NCI-H2171 treated with DMSO at 0.1 percent for 48 hours (cell line): Measurements from ENCODE around the gene MARCHF10.
"Not testable (repeated sequence)": the region's sequence is repeated elsewhere in the genome, so short reads cannot be mapped to it uniquely, and the experiment has no call there.

ENCODE experiments used
- DNase-seq: peaks from one replicate; lab custom pipeline; 2025; lab: John Stamatoyannopoulos, UW

MARCHF10 gene

DNA sequence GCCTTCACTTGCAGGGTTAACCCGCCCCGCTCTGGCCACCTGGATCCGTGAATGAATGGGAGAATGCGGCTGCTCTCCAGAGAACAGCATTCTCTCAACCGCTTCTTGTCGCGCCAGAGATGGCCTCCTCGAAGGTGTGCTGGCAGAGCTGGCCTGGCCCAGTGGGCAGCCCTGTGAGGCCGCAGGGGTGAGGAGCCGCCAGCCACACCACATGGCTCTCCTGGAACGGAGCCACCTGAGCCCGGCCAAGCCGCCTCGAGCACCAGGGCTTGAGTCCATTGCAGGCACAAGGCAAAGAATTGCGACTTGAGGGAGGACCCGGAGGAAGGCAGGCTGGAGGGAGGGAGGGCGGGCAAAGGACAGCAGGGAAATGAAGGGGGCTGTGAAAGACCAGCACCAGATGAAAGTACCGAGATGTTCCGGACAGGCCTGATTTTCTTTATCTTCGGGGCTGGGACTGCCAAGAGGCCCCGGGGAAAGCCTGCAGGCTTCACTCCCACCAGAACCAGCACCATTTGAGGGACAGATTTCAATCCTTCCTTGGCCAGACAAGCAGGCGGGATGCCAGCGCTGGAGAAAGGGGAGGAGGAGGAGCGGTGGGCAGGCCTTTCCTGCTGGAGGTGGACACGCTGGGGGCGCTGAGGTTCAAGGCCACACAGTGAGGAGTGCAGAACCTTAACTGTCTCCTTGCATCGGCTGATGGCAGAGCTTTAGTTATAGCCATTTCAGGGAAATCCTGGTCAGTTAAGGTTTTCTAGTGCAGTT, 111.2 kb downstream of the MARCHF10 start:
- no peak for DNase-seq

DNA sequence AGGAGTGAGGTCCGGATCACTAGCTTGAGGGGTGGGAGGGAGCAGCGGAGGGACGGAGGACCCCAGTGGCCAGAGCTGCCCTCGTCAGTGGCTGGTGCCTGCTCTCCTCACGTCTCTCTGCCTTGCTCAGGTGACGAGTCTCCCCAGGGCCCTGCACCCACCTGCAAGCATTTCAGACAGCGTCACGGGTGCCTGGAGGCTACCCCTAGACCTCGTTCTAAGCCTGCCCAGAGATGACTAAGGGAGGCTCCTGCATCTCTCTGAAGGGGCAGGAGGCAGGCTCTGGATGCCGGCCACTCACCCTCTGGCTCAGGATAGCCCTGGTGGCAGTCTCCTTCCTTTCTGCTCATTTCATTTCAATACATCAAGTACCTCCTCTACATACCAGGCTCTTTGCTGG, 111.9 kb downstream of the MARCHF10 start:
- no peak for DNase-seq

DNA sequence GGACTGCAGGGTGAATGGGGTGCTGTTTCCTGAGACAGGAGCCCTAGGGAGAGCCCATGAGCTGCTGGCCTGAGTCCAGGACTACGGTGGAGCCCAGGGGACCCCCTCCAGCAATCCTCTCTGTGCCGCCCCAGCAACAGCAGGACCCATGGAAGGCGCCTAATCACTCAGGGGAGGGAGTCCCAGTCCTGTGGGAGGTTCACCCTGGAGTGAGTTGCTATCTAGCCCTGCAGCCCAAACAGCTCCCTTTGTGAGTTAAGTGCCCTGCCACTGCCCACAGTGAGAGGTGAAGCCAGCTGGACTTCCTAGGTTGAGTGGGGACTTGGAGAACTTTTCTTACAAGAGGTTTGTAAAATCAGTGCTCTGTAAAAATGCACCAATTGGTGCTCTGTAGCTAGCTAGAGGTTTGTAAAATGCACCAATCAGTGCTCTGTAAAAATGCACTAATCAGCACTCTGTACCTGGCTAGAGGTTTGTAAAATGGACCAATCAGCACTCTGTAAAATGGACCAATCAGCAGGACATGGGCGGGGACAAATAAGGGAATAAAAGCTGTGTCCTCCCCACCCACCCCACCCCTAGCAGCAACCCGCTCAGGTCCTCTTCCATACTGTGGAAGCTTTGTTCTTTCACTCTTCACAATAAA, 112.9 kb downstream of the MARCHF10 start:
- peak; percentile 33 for DNase-seq

DNA sequence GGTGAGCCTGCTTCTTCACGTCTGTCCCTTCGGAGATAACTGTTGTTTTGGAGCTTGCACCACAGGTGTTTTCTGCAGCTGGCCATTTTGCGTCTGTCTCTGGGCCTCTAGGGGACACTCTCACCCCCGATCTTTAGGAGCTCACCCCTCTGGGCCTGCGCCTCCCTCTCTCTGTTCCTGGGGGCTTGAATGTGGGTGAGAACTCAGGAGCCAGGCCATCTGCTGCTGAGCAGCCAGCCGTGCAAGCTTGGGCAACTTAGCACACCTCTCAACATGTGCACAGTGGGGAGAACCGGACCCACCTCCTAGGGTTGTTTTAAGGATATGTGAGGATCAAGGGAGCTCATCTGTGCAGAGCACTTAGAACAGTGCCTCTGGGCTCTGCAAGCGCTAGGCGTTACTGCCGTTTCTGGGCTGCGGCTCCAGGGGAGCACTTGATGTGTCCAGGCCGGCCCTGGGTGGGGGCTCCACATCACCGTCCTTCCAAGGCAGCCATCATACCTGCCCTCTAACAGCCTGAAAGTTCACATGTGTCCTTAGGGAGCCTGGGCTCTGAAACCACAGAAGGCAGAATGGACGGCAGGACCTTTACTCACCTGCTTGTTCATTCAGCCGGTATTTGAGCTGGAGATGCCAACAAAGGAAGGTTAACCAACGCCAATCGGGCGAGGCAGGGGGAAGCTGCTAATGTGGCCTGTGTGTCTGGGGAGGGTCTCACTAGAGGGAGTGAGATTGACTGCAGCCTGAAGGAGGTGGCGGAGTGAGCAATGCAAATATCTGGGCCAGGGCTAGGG, 114.3 kb downstream of the MARCHF10 start:
- DNase-seq: peak; percentile 99

DNA sequence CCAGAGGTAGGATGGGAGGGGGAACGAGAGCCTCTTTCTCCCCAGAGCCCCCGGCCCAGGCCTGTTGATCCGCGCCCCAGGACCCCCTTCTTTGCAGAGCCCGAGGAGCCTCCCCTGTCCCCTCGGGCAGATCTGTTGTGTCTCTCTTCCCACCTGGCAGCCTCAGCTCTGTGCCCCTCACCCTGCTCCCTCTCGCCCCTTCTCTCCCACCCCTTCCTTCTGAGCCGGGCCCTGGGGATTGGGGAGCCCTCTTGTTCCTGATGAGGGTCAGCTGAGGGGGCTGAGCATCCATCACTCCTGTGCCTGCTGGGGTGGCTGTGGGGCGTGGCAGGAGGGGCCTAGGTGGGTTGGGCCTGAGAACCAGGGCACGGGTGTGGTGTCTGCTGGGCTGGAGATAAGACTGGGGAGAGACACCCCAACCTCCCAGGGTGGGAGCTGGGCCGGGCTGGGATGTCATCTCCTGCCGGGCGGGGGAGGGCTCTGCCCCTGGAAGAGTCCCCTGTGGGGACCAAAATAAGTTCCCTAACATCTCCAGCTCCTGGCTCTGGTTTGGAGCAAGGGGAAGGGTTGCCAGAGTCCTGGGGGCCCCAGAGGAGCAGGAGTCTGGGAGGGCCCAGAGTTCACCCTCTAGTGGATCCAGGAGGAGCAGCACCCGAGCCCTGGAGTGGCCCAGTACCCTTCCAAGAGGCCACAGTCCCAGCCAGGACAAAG, 115.2 kb downstream of the MARCHF10 start:
- DNase-seq: peak; percentile 70

DNA sequence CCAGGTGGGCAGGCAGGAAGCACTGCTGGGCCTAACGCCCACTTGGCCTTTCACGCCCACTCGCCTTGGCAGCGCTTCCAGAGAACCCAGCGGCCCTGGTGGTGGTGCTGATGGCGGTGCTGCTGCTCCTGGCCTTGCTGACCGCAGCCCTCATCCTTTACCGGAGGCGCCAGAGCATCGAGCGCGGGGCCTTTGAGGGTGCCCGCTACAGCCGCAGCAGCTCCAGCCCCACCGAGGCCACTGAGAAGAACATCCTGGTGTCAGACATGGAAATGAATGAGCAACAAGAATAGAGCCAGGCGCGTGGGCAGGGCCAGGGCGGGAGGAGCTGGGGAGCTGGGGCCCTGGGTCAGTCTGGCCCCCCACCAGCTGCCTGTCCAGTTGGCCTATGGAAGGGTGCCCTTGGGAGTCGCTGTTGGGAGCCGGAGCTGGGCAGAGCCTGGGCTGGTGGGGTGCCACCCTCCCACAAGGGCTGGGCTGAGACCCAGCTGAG, 115.9 kb downstream of the MARCHF10 start:
- DNase-seq: no peak

DNA sequence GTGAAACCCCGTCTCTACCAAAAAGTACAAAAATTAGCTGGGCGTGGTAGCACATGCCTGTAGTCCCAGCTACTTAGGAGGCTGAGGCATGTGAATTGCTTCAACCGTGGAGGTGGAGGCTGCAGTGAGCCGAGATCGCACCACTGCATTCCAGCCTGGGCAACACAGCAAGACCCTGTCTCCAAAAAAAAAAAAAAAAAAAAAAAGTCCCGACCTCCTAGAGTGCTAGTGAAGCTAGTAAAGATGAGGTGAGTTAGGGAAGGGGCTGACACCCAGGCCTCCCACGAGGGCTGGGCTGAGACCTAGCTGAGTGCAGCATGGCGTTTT, 116.6 kb downstream of the MARCHF10 start:
- DNase-seq: not testable (repeated sequence)

DNA sequence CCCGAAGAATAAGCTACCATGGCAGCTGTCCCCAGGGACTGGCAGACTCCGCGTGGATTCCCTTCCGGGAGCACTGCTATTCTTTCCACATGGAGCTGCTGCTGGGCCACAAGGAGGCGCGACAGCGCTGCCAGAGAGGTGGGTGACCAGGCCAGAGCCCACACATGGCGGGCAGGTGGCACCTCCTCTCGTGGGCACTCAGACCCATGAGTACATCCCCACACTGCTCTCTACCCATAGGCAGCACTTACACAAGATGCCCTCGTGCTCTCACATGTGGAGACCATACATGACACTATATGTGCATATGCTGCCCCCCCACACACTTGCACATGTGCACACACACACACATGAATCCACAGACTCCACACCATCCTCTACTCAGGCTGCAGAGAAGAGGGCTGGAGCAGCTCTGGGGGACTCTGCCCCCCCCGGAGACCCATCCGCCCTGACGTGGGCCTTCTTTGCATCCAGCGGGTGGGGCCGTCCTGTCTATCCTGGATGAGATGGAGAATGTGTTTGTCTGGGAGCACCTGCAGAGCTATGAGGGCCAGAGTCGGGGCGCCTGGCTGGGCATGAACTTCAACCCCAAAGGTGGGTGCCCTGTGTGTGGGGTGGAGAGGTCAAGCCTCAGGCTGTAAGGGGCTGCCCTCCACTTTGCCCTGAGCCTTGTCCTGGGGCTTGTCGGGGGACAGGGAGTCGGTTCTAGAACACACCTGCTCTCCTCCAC, 117.8 kb downstream of the MARCHF10 start:
- DNase-seq: peak; percentile 19

DNA sequence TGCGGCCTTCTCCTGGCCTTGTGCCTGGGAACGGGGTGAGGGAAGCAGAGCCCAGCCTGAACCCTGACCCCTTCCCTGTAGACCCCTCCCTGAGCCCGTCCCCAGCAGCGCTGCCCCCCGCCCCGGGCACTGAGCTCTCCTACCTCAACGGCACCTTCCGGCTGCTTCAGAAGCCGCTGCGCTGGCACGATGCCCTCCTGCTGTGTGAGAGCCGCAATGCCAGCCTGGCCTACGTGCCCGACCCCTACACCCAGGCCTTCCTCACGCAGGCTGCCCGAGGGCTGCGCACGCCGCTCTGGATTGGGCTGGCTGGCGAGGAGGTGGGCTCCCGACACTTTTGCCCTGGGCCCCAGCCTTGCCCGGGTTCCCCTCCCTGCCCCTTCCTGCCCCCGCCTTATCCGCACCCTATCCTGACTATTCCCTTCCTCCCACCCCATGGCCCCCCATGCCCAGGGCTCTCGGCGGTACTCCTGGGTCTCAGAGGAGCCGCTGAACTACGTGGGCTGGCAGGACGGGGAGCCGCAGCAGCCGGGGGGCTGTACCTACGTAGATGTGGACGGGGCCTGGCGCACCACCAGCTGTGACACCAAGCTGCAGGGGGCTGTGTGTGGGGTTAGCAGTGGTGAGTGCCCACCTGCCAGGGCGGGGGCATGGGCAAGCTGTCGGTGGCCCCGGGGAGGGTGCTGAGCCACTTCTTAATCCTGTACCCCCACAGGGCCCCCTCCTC, 118.5 kb downstream of the MARCHF10 start:
- no peak for DNase-seq

DNA sequence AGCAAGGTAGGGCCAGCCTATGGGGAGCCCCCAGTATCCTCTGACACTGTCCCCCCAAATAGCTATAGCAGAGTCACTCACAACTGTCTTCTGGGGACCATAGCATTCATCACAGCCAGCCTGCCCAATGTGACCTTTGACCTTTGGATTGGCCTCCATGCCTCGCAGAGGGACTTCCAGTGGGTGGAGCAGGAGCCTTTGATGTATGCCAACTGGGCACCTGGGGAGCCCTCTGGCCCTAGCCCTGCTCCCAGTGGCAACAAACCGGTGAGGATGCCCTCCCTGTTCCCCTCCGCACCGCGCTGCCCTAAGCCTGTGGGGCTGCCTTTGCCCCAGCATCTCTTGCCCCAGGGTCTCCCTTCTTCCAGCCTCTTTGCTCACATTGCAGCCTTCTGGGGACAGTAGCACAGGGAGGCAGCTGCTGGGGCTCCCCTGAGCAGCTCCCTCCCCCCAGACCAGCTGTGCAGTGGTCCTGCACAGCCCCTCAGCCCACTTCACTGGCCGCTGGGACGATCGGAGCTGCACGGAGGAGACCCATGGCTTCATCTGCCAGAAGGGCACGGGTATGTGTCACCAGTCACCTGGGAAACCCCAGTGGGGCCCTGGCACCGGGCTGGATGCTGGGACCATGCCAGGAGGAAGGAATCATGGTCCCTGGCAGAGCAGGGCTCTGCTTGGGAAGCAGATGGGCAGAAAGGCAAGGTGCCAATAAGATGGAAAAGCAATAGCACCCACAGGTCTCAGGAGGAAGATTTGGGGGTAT, 119.5 kb downstream of the MARCHF10 start:
- peak; percentile 88 for DNase-seq

DNA sequence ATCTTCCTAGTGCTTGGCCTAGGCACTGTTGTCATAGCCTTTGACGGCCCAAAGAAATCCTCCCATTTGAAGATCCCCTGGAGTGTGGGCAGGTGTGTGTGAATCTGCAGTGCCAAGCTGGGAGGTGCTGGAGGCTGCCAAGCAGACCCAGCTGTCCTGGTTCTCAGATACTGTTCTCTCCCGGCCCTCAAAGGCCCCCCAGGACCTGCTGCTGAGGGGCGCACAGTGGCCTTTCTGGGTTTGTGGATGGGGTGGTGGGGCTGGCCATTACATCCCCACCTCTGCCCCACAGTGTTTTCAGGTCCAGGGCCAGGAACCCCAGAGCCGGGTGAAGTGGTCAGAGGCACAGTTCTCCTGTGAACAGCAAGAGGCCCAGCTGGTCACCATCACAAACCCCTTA, 120.1 kb downstream of the MARCHF10 start:
- DNase-seq: peak; percentile 46

DNA sequence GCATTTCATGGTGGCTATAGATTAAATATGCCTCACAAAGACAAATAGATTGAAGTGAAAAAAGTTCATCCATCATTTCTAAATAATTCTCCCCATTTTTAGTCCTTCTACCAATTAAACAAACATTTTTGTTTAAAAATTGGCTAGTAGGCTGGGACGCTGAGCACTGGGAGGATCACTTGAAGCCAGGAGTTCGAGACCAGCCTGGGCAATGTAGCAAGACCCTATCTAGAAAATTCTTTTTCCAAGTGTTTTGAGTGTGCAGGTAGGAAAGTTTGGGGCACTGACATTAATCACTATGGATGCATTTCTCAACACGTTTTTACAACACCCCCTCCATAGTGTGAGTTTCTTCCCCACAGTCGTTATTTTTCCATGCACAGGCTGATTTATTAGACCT, 123.9 kb downstream of the MARCHF10 start:
- no peak for DNase-seq

DNA sequence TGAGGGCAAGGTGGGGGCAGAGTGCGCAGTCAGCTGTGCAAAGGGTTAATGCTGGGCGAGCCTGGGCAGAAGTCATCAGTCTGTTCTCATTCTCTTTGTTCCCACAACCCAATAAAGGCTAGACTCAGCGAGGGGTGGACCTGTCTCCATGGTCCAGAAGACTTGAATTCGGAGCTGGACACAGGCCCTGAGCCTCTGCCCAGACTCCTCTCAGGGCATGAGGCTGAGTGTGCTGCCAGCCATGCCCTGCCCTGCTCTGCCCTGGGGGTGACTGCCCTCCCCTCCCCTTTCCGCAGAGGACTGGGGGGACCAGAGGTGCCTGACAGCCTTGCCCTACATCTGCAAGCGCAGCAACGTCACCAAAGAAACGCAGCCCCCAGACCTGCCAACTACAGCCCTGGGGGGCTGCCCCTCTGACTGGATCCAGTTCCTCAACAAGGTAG, 126.2 kb downstream of the MARCHF10 start:
- no peak for DNase-seq

DNA sequence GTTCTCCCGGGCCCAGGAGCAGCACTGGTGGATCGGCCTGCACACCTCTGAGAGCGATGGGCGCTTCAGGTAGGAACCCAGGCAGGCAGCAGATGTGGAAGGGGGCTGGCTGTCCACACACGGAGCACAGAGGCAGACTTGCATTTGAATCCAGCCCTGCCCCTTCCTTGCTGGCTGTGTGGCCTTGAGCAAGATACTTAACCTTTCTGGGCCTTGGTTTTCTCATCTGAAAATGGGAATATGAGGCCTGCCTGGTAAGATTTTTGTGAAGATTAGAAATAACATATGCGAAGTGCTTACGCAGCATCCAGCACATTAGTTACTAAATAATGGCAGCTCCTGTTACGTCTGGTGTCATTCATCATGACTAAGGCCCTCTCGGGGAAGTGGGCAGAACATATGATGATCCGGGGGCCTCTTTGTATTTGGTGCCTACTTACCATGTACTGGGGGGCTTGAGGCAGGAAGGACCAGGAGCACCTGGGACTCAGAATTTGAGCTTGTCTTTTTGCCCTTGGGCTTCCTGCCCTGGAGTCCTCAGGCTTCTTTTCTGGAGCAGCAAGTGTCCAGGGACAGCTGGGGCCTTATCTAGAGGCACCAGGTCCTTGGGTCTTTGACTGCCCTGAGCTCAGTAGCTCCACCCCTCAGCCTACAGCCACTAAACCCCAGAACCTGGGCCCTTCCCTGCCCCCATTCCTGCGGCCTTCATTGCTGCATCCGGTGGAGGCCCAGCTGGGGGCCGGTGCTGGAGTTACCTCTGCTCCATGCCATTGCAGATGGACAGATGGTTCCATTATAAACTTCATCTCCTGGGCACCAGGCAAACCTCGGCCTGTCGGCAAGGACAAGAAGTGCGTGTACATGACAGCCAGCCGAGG, 126.8 kb downstream of the MARCHF10 start:
- no peak for DNase-seq

DNA sequence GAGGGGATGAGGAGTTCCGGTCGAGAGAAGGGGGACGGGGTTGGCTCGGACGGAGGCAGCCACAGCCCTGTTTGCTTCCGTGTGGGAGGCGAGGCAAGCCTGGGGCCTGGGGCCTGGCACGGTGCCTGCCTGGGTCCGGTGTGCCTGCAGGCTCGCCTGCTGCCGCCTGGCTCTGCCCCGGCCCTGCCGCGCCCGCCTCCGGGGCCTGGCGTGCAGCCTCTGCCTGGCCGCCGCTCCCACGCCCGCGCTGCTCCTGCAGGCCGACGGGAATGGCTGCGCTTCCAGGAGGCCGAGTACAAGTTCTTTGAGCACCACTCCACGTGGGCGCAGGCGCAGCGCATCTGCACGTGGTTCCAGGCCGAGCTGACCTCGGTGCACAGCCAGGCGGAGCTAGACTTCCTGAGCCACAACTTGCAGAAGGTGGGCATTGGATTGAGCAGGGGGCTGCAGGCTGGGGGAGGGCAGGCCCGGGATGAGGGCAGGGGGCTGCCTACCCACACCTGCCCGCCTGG, 127.5 kb downstream of the MARCHF10 start:
- no peak for DNase-seq

DNA sequence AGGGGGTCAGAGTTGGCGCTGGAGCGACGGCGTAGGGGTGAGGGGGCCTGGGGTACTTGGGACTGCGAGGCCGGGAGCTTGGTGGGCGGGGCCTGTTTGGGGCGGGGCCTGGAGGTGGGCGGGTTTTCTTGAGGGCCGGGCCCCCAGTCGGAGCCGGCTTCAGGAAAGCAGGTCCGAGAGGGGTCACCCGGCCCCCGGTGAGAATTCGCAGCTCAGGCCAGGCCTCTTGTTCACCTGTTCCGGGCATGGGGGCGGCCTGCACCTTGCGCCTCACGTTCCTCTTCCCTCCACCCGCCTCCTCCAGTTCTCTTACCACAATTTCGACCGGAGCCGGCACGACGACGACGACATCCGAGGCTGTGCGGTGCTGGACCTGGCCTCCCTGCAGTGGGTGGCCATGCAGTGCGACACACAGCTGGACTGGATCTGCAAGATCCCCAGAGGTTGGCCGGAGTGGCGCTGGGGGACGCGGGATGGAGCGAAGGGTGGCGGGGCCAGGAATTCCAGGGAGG, 128.2 kb downstream of the MARCHF10 start:
- no peak for DNase-seq

DNA sequence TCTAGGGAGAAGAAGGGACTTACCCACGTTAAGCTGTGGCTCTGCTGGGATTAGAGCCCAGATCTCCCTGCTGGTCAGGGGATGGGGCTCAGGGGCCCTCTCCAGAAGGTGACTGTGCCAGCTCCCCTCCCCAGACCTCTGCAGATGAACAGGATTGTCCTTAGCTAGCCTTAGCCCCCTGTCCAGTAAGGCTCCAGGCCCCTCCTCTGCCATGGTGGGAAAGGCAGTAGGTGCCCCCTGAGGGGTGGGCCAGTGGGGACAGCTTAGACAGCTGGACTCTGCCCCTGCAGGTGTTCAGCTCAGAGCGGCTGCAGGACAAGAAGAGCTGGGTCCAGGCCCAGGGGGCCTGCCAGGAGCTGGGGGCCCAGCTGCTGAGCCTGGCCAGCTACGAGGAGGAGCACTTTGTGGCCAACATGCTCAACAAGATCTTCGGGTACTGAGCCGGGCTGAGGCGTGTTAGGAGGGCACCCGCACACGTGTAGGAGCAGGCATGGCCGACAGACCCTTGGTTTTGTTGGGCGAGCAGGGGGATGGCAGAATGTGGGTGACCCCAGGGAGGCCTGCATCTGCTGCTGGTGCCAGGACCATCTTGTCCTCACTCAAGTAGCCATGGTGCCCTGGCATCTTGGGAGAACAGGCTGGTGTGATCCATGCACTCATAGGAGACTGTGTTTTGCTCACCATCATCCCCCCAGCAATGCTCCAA, 129.7 kb downstream of the MARCHF10 start:
- no peak for DNase-seq
